Tibial artery (tissue), 4 donors: ENCODE data around the gene TPTE2.

Experiments used
- DNase-seq, 2 donors: peaks; one replicate each; pipeline ENCODE4 v3.0.0-alpha.2; 2019
- H3K27ac ChIP-seq, 2 donors: fragments of 200-600 bp; sonication (generic) in 1 of 2; 1 replicate in 1 of 2; 2 replicates in 1 of 2; pipeline ENCODE4 v1.5.1; 2018 to 2019; ENCODE audit warnings: mild to moderate bottlenecking in 1 of 2
- H3K27me3 ChIP-seq, 2 donors: fragments of 200-600 bp; sonication (generic) in 1 of 2; one replicate each; pipeline versions ENCODE4 v1.5.1 to v1.6.0; 2016 to 2019
- H3K36me3 ChIP-seq, 3 donors: fragments of 200-600 bp; sonication (generic) in 2 of 3; one replicate each; pipeline ENCODE4 v1.5.1; 2016 to 2019; ENCODE audit warnings: mild to moderate bottlenecking in 2 of 3
- H3K4me1 ChIP-seq, 4 donors: fragments of 200-600 bp; sonication (generic) in 2 of 4; 1 replicate in 3 of 4; 2 replicates in 1 of 4; pipeline ENCODE4 v1.5.1; 2016 to 2019
- H3K4me3 ChIP-seq, 2 donors: fragments of 200-600 bp; sonication (generic) in 1 of 2; 1 replicate in 1 of 2; 2 replicates in 1 of 2; pipeline ENCODE4 v1.5.1; 2018 to 2019; ENCODE audit warnings: mild to moderate bottlenecking in 2 of 2
- H3K9me3 ChIP-seq, 3 donors: fragments of 200-600 bp; sonication (generic) in 1 of 3; one replicate each; pipeline ENCODE4 v1.5.1; 2016 to 2019
- CTCF ChIP-seq, 2 experiments: fragments of 200-600 bp in 1 of 2; fragments of 450-650 bp in 1 of 2; IDR thresholded peaks; one replicate each; pipeline ENCODE4 v1.5.1; 2017 to 2019; ENCODE audit warnings: antibody characterized with exemption in 2 of 2, mild to moderate bottlenecking in 1 of 2, moderate library complexity in 1 of 2
- intact Hi-C: fragments of 100-400 bp; cut with DNase I; formaldehyde crosslinking; loops from one replicate; pipeline ENCODE4 v1.15.0; 2023; ENCODE audit warnings: low total_unique reads

Gene TPTE2

GRCh38 chr13:19591864-19592263, 30.5 kb upstream of the TPTE2 start:
- no peak overlapping the region for H3K27ac ChIP-seq
- no peaks in the 10 kb centered on the region for H3K9me3 ChIP-seq
- no peak for DNase-seq
- no peaks in the 10 kb centered on the region for H3K4me1 ChIP-seq
- H3K27me3 ChIP-seq, result no peaks in the 10 kb centered on the region
- TF ChIP-seq CTCF (IDR thresholded peaks at IDR 0.05), result no peak
- no peaks in the 10 kb centered on the region for H3K36me3 ChIP-seq
- intact Hi-C loops, result no loop called here
- no peak overlapping the region for H3K4me3 ChIP-seq

DNA sequence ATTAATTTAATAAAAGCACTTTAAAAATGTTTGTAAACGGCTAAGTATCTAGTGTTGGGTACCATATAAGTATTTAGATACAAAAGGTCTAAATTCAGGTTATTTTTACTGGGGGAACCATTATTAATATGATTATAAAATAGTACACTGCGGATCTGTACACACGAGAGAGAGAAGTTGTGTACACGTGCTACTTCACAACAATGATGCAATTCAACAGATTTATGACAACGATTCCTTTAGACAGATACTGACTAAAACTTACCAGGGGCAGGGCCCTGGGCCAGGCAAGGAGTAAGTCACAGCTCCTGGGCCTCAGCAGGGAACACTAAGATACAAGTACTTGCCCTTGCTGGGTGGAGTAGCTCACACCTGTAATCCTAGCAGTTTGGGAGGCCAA, 29.1 kb upstream of the TPTE2 start:
- no peak for TF ChIP-seq CTCF (IDR thresholded peaks at IDR 0.05)
- Histone ChIP-seq H3K27ac (no peak overlapping the region), H3K4me3 (no peak overlapping the region), H3K36me3 (no peaks in the 10 kb centered on the region), H3K27me3 (no peaks in the 10 kb centered on the region), H3K9me3 (no peaks in the 10 kb centered on the region), H3K4me1 (no peaks in the 10 kb centered on the region)
- DNase-seq, result no peak
- intact Hi-C loops, result no loop called here

GRCh38 chr13:19589312-19589711, 28.0 kb upstream of the TPTE2 start:
- no peak for DNase-seq
- no peaks in the 10 kb centered on the region for H3K9me3 ChIP-seq
- no peak overlapping the region for H3K27ac ChIP-seq
- H3K4me3 ChIP-seq, result no peak overlapping the region
- no peaks in the 10 kb centered on the region for H3K27me3 ChIP-seq
- no peak for TF ChIP-seq CTCF (IDR thresholded peaks at IDR 0.05)
- intact Hi-C loops, result no loop called here
- no peaks in the 10 kb centered on the region for H3K4me1 ChIP-seq
- no peaks in the 10 kb centered on the region for H3K36me3 ChIP-seq

GRCh38 chr13:19587635-19588300, 26.4 kb upstream of the TPTE2 start:
- TF ChIP-seq CTCF (IDR thresholded peaks at IDR 0.05), result peak; percentile 18 to 29
- H3K27ac ChIP-seq, result no peak overlapping the region
- no peak overlapping the region for H3K4me3 ChIP-seq
- H3K4me1 ChIP-seq, result no peaks in the 10 kb centered on the region
- no peak for DNase-seq
- H3K27me3 ChIP-seq, result no peaks in the 10 kb centered on the region
- H3K36me3 ChIP-seq, result no peaks in the 10 kb centered on the region
- intact Hi-C loops, result no loop called here
- H3K9me3 ChIP-seq, result no peaks in the 10 kb centered on the region

GRCh38 chr13:19586904-19587634, 25.7 kb upstream of the TPTE2 start:
- DNase-seq, result no peak
- Histone ChIP-seq H3K9me3 (no peaks in the 10 kb centered on the region), H3K27ac (no peak overlapping the region), H3K27me3 (no peaks in the 10 kb centered on the region), H3K4me3 (no peak overlapping the region), H3K4me1 (no peaks in the 10 kb centered on the region), H3K36me3 (no peaks in the 10 kb centered on the region)
- intact Hi-C loops, result no loop called here
- no peak for TF ChIP-seq CTCF (IDR thresholded peaks at IDR 0.05)
